ENCODE data around the gene RCC2. TPM values are rescaled to one million over a fixed set of nuclear protein-coding genes. Genes with fewer than 3 reads are reported as not detected.
A peak's percentile ranks its signal among the peaks of the same experiment; 100 is the strongest.
"Not testable (repeated sequence)": the region's sequence is repeated elsewhere in the genome, so short reads cannot be mapped to it uniquely, and the experiment has no call there.

The RCC2 gene
- 10 to 100 TPM; 30.5 to 57.6 (median 35.1) TPM for polyA plus RNA-seq (ENCODE audit: insufficient read length in 10 of 10)
- long read RNA-seq, donor 1, full-length matches to known transcripts = 5 of 5 reads
- long read RNA-seq, donor 1, partial matches to known transcripts = 0 of 5 reads
- long read RNA-seq, donor 1, other reads (novel, unspliced or antisense) = 0 of 5 reads
- long read RNA-seq, donor 2, full-length matches to known transcripts = 1 of 1 reads
- long read RNA-seq, donor 2, partial matches to known transcripts = 0 of 1 reads
- long read RNA-seq, donor 2, other reads (novel, unspliced or antisense) = 0 of 1 reads
- long read RNA-seq, donor 3 = 0 reads
- long read RNA-seq, donor 4, full-length matches to known transcripts = 6 of 6 reads
- long read RNA-seq, donor 4, partial matches to known transcripts = 0 of 6 reads
- long read RNA-seq, donor 4, other reads (novel, unspliced or antisense) = 0 of 6 reads
- long read RNA-seq, donor 5, full-length matches to known transcripts = 8 of 8 reads
- long read RNA-seq, donor 5, partial matches to known transcripts = 0 of 8 reads
- long read RNA-seq, donor 5, other reads (novel, unspliced or antisense) = 0 of 8 reads
- long read RNA-seq, donor 6, partial matches to known transcripts = 0 of 3 reads
- long read RNA-seq, donor 6, other reads (novel, unspliced or antisense) = 0 of 3 reads
- long read RNA-seq, donor 7, full-length matches to known transcripts = 7 of 7 reads
- long read RNA-seq, donor 7, partial matches to known transcripts = 0 of 7 reads
- long read RNA-seq, donor 7, other reads (novel, unspliced or antisense) = 0 of 7 reads
- long read RNA-seq, donor 8, full-length matches to known transcripts = 2 of 2 reads
- long read RNA-seq, donor 8, partial matches to known transcripts = 0 of 2 reads
- long read RNA-seq, donor 8, other reads (novel, unspliced or antisense) = 0 of 2 reads
- long read RNA-seq, donor 9, partial matches to known transcripts = 0 of 1 reads
- long read RNA-seq, donor 9, other reads (novel, unspliced or antisense) = 0 of 1 reads

DNA sequence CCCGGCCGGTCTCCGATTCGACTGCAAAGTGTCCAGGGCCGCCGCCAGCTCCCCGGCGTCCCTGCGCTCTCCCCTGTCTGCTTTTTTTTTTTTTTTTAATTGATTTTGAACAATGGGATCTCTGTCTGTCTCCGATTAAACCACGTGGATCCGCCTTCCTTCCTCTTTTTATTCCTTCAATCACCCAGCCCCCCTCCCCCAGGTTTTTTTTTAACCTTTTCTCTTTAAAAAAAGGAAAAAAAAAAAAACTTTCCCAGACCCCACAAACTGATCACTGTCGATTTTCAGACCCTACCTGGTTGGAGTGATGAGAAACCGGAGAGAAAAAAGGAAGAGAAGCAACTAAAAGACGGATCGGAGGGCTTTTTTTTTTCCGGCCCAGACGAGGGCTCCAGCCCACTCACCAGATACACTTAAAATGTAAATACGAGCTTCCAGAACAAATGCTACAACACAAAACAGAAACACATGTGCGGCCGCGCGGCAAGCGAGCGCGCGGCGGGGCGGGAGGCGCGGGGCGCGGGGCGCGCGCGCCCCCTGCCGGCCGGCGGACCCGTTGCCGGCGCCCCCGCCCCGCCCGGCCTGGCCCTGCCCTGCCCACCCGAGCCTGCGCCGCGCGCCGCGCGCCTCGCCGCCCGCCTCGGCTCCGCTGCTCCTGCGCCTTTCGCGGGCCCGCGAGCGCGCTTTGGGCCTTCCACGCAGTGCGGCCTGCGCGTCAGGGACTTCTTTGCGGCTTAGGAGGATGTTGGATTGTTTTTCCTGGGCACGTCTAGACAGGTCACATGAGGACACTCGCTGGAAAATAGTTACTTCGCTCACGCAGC, at the start of gene RCC2:
Gene RCC2 (minus strand): TSS at position 428 of the 824 bp plus-strand sequence. CDS start 1,163 bp downstream, outside the sequence.
- peak; percentile 71 to 85 (median 80) for DNase-seq

GRCh38 chr1:17486242-17486641, 46.8 kb upstream of the RCC2 start:
- DNase-seq = no peak

DNA sequence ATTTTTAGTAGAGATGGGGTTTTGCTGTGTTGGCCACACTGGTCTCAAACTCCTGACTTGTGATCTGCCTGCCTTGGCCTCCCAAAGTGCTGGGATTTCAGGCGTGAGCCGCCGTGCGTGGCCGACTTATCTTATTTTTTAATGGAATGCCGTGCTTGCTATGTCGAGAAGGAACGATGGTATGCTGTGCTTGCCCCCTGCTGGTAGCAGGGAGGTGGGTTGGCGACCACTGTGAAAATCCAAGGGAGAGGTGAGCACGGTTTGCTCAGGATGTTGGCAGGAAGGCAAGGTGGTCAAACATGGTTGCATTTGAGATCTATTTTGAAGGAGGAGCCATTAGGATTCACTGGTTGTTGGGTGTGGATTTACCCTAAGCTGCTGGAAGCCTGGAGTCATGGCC, 45.8 kb upstream of the RCC2 start:
- DNase-seq = no peak

GRCh38 chr1:17481981-17482380, 42.5 kb upstream of the RCC2 start:
- not testable (repeated sequence) for DNase-seq

- no peak for DNase-seq
Observed at GRCh38 chr1:17480846-17481245, 41.4 kb upstream of the RCC2 start.

DNA sequence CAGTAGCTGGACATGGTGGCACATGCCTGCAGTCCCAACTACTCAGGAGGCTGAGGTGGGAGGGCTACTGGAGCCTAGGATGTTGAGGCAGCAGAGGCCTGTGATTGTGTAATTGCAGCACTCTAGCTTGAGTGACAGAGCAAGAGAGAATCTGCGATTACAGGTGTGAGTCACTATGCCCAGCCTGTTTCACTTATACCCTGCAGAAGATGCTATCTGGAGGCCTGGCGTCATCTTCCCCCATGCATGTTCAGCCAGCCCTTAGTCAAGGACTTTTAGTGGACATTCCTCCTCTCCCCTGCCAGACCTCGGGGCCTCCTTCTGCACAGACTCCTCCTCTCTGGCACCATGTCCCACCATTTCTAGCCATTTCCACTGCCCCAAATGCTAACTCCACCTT, 36.3 kb upstream of the RCC2 start:
- peak in 1 of 3 donors; percentile 21 for DNase-seq

GRCh38 chr1:17474836-17475555, 35.5 kb upstream of the RCC2 start:
- DNase-seq = not testable (repeated sequence)

- no peak for DNase-seq
Observed at GRCh38 chr1:17472814-17473213, 33.3 kb upstream of the RCC2 start.

- no peak for DNase-seq
Observed at GRCh38 chr1:17471393-17471792, 31.9 kb upstream of the RCC2 start.

- no peak for DNase-seq
Observed at GRCh38 chr1:17470021-17470799, 30.7 kb upstream of the RCC2 start.

DNA sequence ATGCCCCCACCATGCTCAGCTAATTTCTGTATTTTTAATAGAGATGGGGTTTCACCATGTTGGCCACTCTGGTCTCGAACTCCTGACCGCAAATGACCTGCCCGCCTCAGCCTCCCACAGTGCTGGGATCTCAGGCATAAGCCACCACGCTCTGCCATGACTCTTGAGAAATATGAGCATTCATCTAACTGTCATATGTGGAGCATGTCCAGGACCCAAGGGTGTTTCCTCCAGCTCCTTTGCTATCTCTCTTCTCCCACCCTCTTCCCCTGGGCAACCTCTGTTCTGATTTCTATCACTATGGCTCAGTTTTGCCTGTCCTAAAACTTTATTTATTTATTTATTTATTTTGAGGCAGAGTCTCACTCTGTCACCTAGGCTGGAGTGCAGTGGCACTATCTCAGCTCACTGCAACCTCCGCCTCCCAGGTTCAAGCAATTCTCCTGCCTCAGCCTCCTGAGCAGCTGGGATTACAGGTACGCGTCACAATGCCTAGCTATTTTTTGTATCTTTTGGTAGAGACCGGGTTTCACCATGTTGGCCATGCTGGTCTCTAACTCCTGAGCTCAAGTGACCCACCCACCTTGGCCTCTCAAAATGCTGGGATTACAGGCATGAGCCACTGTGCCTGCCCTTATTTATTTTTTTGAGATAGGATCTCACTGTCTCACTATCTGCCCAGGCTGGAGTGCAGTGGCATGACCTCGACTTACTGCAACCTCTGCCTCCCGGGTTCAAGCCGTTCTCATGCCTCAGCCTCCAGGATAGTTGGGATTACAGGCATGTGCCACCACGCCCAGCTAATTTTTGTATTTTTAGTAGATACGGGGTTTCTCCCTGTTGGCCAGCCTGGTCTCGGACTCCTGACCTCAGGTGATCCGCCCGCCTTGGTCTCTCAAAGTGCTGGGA, 29.1 kb upstream of the RCC2 start:
- not testable (repeated sequence) for DNase-seq

DNA sequence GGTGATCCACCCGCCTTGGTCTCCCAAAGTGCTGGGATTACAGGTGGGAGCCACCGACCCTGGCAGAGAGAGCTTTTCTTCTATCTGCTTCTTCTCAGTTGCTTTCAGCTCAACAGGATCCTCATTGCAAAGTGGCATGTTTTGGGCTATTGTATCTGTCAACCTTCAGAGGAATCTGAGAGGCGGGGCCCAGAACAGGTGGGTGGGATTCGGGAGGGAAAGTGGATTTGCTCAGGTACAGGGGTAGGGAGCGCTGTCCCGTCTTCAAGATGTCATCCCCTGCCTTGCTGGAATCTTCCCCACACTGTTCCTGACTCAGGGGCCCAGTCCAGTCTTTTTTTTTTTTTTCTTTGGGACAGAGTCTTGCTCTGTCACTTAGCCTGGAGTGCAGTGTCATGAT, 26.9 kb upstream of the RCC2 start:
- DNase-seq = no peak

GRCh38 chr1:17465228-17465627, 25.8 kb upstream of the RCC2 start:
- DNase-seq = no peak

DNA sequence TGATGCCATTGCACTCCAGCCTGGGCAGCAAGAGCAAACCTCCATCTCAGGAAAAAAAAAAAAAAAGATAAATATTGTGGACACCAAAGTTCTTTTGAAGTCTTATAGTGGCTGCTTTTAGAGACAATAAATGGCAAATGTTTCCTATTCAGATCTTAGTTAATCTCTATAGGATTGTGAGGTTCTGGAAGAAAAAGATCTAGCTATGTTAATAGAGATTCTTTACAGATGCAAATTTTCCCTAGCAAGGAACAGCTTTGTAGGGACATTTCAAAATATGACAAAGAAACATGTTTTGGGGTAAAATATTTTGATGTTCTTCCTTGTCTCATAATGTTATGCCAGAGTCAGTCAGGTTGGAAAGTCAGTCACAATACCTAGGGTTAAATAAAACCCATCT, 24.5 kb upstream of the RCC2 start:
- DNase-seq = no peak

DNA sequence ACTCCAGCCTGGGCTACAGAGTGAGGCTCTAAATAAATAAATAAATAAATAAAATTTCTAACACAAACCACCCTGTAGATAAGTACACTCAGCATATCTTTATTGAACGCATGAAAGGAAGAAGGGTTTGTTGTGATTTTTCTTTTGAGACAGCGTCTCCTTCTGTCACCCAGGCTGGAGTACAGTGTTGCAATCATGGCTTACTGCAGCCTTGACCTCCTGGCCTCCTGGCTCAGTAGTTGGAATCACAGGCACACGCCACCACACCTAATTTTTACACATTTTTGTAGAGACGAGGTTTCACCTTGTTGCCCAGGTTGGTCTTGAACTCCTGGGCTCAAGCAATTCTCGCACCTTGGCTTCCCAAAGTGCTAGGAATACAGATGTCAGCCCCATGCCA, 23.2 kb upstream of the RCC2 start:
- DNase-seq = no peak

- no peak for DNase-seq
Observed at GRCh38 chr1:17460219-17460618, 20.7 kb upstream of the RCC2 start.

DNA sequence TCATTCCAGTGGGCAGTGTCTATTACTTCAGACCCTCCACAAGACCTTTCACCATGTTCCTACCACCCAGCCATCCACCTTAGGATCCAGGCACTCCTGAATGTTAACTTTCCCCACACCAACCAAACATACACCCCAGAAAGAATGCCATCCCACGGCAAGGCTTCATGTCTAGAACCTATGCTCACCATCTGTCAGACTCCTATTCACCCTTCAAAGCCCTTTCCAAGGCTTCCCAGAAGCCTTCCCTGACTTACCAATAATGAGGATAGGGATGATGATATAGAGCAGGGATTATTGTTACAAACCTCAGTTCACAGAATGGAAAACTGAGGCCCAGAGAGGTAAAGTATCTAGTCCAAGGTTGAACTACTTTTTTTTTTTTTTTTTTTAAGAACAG, 19.3 kb upstream of the RCC2 start:
- no peak for DNase-seq

DNA sequence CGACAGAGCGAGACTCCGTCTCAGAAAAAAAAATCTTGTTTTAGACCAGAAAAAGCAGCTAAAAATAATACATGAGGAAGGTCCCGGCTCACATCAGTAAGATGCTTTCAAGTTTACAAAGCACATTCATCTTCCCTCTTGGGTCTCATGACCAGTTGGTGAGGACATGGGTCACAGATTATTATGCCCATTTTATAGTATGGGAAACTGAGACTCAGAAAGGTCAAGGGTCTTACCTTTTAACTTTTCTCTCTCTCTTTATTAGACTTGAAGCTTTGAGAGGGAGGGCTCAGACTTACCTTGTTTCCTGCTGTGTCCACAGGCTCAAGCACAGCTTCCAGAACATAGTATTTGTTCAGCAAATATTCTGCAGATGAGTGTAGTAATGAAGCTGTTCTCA, 13.2 kb upstream of the RCC2 start:
- no peak for DNase-seq

DNA sequence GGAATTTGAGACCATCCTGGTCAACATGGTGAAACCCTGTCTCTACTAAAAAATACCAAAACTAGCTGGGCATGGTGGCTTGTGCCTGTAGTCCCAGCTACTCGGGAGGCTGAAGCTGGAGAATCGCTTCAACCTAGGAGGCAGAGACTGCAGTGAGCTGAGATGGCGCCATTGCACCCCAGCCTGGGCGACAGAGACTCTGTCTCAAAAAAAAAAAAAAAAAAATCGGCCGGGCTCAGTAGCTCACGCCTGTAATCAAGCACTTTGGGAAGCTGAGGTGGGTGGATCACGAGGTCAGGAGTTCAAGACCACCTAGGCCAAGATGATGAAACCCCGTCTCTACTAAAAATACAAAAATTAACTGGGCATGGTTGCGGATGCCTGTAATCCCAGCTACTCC, 12.7 kb upstream of the RCC2 start:
- DNase-seq = not testable (repeated sequence)
